H9 (cell line): Measurements from ENCODE around the gene ETNK2. TPM values are rescaled to one million over a fixed set of nuclear protein-coding genes. Genes with fewer than 3 reads are reported as not detected.

ENCODE experiments used
- DNase-seq: peaks from one replicate; pipeline ENCODE4 v3.0.0-alpha.2; 2017
- H2AFZ ChIP-seq: one replicate; pipeline ENCODE4 v1.6.1; 2013; ENCODE audit warnings: mild to moderate bottlenecking, low read length, control low read depth, moderate library complexity
- H2AK5ac ChIP-seq: 2 replicates; pipeline ENCODE4 v1.6.1; 2013; ENCODE audit warnings: low read length, control low read depth, mixed read lengths; ENCODE audit not compliant: insufficient read length
- H2BK120ac ChIP-seq: one replicate; pipeline ENCODE4 v1.6.1; 2013; ENCODE audit warnings: low read depth, mild to moderate bottlenecking, low read length, control low read depth, inconsistent platforms; ENCODE audit not compliant: poor library complexity, severe bottlenecking
- H2BK12ac ChIP-seq: 2 replicates; pipeline ENCODE4 v1.6.1; 2013; ENCODE audit warnings: low read length, control low read depth, mixed read lengths, low read depth; ENCODE audit not compliant: insufficient read length
- H2BK15ac ChIP-seq: 2 replicates; pipeline ENCODE4 v1.6.1; 2013; ENCODE audit warnings: low read depth, low read length, control low read depth
- H2BK20ac ChIP-seq: one replicate; pipeline ENCODE4 v1.6.1; 2013; ENCODE audit warnings: low read depth, mild to moderate bottlenecking, low read length, control low read depth, inconsistent platforms; ENCODE audit not compliant: poor library complexity, severe bottlenecking
- H2BK5ac ChIP-seq: 2 replicates; pipeline ENCODE4 v1.6.1; 2013; ENCODE audit warnings: low read length, control low read depth, mixed read lengths; ENCODE audit not compliant: insufficient read length
- H3K14ac ChIP-seq: 2 replicates; pipeline ENCODE4 v1.6.1; 2013; ENCODE audit warnings: low read length, control low read depth; ENCODE audit not compliant: insufficient read depth
- H3K18ac ChIP-seq: 2 replicates; pipeline ENCODE4 v1.6.1; 2013; ENCODE audit warnings: low read depth, mild to moderate bottlenecking, mixed read lengths, low read length, control low read depth; ENCODE audit not compliant: insufficient read length
- H3K23ac ChIP-seq: 2 replicates; pipeline ENCODE4 v1.6.1; 2013; ENCODE audit warnings: low read length, control low read depth, mixed read lengths, low read depth; ENCODE audit not compliant: insufficient read length
- H3K23me2 ChIP-seq: 2 replicates; pipeline ENCODE4 v1.6.1; 2013; ENCODE audit warnings: low read depth, mild to moderate bottlenecking, mixed read lengths, low read length, control low read depth; ENCODE audit not compliant: insufficient read length, poor library complexity, severe bottlenecking
- H3K27ac ChIP-seq: 2 replicates; pipeline ENCODE4 v1.5.1; 2013; ENCODE audit warnings: low read length, control low read depth, mixed read lengths, low read depth; ENCODE audit not compliant: insufficient read length
- H3K27me3 ChIP-seq: 2 replicates; pipeline ENCODE4 v1.6.1; 2013; ENCODE audit warnings: low read length, control low read depth, inconsistent platforms; ENCODE audit not compliant: insufficient read depth
- H3K4ac ChIP-seq: 2 replicates; pipeline ENCODE4 v1.6.1; 2013; ENCODE audit warnings: low read depth, mild to moderate bottlenecking, control low read depth, inconsistent platforms, low read length, moderate library complexity
- H3K4me1 ChIP-seq: 2 replicates; pipeline ENCODE4 v1.6.1; 2013; ENCODE audit warnings: low read length, control low read depth, inconsistent platforms; ENCODE audit not compliant: insufficient read depth
- H3K4me2 ChIP-seq: 2 replicates; pipeline ENCODE4 v1.6.1; 2013; ENCODE audit warnings: low read length, control low read depth, mixed read lengths; ENCODE audit not compliant: insufficient read length, insufficient read depth
- H3K56ac ChIP-seq: 2 replicates; pipeline ENCODE4 v1.6.1; 2013; ENCODE audit warnings: low read depth, mild to moderate bottlenecking, mixed read lengths, low read length, control low read depth; ENCODE audit not compliant: insufficient read length
- H3K79me1 ChIP-seq: 2 replicates; pipeline ENCODE4 v1.6.1; 2013; ENCODE audit warnings: low read depth, mild to moderate bottlenecking, moderate library complexity, low read length, control low read depth, inconsistent platforms; ENCODE audit not compliant: insufficient read depth, poor library complexity, severe bottlenecking
- H3K79me2 ChIP-seq: 2 replicates; pipeline ENCODE4 v1.6.1; 2013; ENCODE audit warnings: low read length, control low read depth, inconsistent platforms; ENCODE audit not compliant: insufficient read depth
- H3K9ac ChIP-seq: 2 replicates; pipeline ENCODE4 v1.6.1; 2013; ENCODE audit warnings: low read length, control low read depth, mixed read lengths; ENCODE audit not compliant: insufficient read length; ENCODE audit errors: extremely low read depth
- H3K9me3 ChIP-seq: one replicate; pipeline ENCODE4 v1.6.1; 2013; ENCODE audit warnings: low read depth, low read length, inconsistent platforms; ENCODE audit not compliant: control insufficient read depth
- H3T11ph ChIP-seq: one replicate; pipeline ENCODE4 v1.6.1; 2013; ENCODE audit warnings: mild to moderate bottlenecking, low read length, control low read depth, inconsistent platforms
- H4K20me1 ChIP-seq: one replicate; pipeline ENCODE4 v1.6.1; 2013; ENCODE audit not compliant: control insufficient read depth, insufficient read length, insufficient read depth
- H4K5ac ChIP-seq: 2 replicates; pipeline ENCODE4 v1.6.1; 2013; ENCODE audit warnings: low read depth, mild to moderate bottlenecking, mixed read lengths, low read length, control low read depth; ENCODE audit not compliant: insufficient read length
- H4K8ac ChIP-seq: replicated peaks from 2 replicates; pipeline ENCODE4 v1.6.1; 2013; ENCODE audit warnings: low read length, control low read depth, mixed read lengths, low read depth; ENCODE audit not compliant: insufficient read length
- H4K91ac ChIP-seq: 2 replicates; pipeline ENCODE4 v1.6.1; 2013; ENCODE audit warnings: low read depth, mild to moderate bottlenecking, moderate library complexity, mixed read lengths, low read length, control low read depth; ENCODE audit not compliant: insufficient read length
- H3K27ac Mint-ChIP-seq, 3 experiments: 2 replicates in 2 of 3; 3 replicates in 1 of 3; pipeline ENCODE4 v1.8.0; 2020 to 2021; ENCODE audit warnings: mixed read lengths in 3 of 3, mild to moderate bottlenecking in 1 of 3, moderate library complexity in 1 of 3
- H3K27me3 Mint-ChIP-seq: 2 replicates; pipeline ENCODE4 v1.8.0; 2021; ENCODE audit warnings: low read depth, mild to moderate bottlenecking, moderate library complexity, mixed read lengths
- H3K36me3 Mint-ChIP-seq, 3 experiments: 2 replicates in 2 of 3; 3 replicates in 1 of 3; pipeline ENCODE4 v1.8.0; 2020 to 2021; ENCODE audit warnings: low read depth in 3 of 3, mixed read lengths in 3 of 3; ENCODE audit not compliant: insufficient read depth in 1 of 3
- H3K4me1 Mint-ChIP-seq, 2 experiments: 2 replicates each; pipeline ENCODE4 v1.8.0; 2020; ENCODE audit warnings: mixed read lengths in 2 of 2
- H3K4me3 Mint-ChIP-seq, 2 experiments: 2 replicates in 1 of 2; 3 replicates in 1 of 2; pipeline ENCODE4 v1.8.0; 2020 to 2021; ENCODE audit warnings: mild to moderate bottlenecking in 2 of 2, mixed read lengths in 2 of 2, moderate library complexity in 1 of 2
- H3K9me3 Mint-ChIP-seq, 2 experiments: 2 replicates in 1 of 2; 3 replicates in 1 of 2; pipeline ENCODE4 v1.8.0; 2020; ENCODE audit warnings: mild to moderate bottlenecking in 2 of 2, mixed read lengths in 2 of 2, moderate library complexity in 1 of 2
- WGBS: extraction: QIAGEN DNeasy Blood & Tissue Kit; methylation state at CpG from one replicate; pipeline ENCODE4 v1.1.7; 2013; ENCODE audit warnings: missing lambda C conversion rate, low lambda C conversion rate, mixed read lengths; ENCODE audit not compliant: insufficient read length; ENCODE audit errors: extremely low coverage; 5-methylcytosine and 5-hydroxymethylcytosine counted together
- total RNA-seq: library from RNA; stranded (reverse); gene quantifications from 2 replicates; pipeline ENCODE4 v1.2.1, GENCODE V29; 2021
- TF ChIP-seq, protein P1 (sequence below): fragments of 200-600 bp; sonication (generic); conservative IDR thresholded peaks from 3 replicates; pipeline ENCODE4 v1.8.0; 2021; ENCODE audit warnings: antibody characterized with exemption, mild to moderate bottlenecking

Gene ETNK2
- total RNA-seq, 1 experiment from 2014 or later, result 17.6 TPM

- peak overlapping the region; percentile 19 to 57 (median 41); a peak in 5 of 7 replicates for H3K27ac Mint-ChIP-seq
- H3K36me3 Mint-ChIP-seq, result peaks cover 2 to 10% (median 8%) of the 10 kb centered on the region in 3 experiments; a peak in 4 of 7 replicates
- Histone ChIP-seq H4K8ac (no peak overlapping the region), H4K91ac (no peak overlapping the region), H2AK5ac (no peak overlapping the region), H2AFZ (no peak overlapping the region), H2BK15ac (0 out of 2 replicates have a peak overlapping the region, but pooled peaks have one; percentile 30), H3K14ac (no peak overlapping the region), H3K18ac (no peak overlapping the region), H3K23me2 (no peaks in the 10 kb centered on the region), H4K5ac (no peak overlapping the region), H3K9me3 (no peaks in the 10 kb centered on the region), H3K4ac (no peak overlapping the region), H3K4me1 (peaks cover 39% of the 10 kb centered on the region), H3K79me2 (peaks cover 81% of the 10 kb centered on the region), H3K79me1 (peaks cover 6% of the 10 kb centered on the region), H3K27ac (no peak overlapping the region), H3K9ac (no peak overlapping the region), H2BK20ac (no peak overlapping the region), H3K23ac (no peak overlapping the region), H2BK120ac (no peak overlapping the region), H2BK5ac (no peak overlapping the region), H3T11ph (no peak overlapping the region), H3K56ac (no peak overlapping the region), H3K27me3 (no peaks in the 10 kb centered on the region), H4K20me1 (peaks cover 4% of the 10 kb centered on the region), H3K4me2 (no peak overlapping the region), H2BK12ac (no peak overlapping the region)
- H3K27me3 Mint-ChIP-seq, result no peaks in the 10 kb centered on the region; the same call in 1 of the 2 replicates
- H3K4me1 Mint-ChIP-seq, result peaks cover 83 to 88% of the 10 kb centered on the region in 2 experiments
- H3K4me3 Mint-ChIP-seq, result no peak overlapping the region; a peak in 1 of 5 replicates
- H3K9me3 Mint-ChIP-seq, result no peaks in the 10 kb centered on the region
- WGBS, result no CpG with 5 or more reads among the region's 12 CpGs
- TF ChIP-seq, protein P1, sequence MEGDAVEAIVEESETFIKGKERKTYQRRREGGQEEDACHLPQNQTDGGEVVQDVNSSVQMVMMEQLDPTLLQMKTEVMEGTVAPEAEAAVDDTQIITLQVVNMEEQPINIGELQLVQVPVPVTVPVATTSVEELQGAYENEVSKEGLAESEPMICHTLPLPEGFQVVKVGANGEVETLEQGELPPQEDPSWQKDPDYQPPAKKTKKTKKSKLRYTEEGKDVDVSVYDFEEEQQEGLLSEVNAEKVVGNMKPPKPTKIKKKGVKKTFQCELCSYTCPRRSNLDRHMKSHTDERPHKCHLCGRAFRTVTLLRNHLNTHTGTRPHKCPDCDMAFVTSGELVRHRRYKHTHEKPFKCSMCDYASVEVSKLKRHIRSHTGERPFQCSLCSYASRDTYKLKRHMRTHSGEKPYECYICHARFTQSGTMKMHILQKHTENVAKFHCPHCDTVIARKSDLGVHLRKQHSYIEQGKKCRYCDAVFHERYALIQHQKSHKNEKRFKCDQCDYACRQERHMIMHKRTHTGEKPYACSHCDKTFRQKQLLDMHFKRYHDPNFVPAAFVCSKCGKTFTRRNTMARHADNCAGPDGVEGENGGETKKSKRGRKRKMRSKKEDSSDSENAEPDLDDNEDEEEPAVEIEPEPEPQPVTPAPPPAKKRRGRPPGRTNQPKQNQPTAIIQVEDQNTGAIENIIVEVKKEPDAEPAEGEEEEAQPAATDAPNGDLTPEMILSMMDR, result no peak
- no peak for DNase-seq
These were observed 59.0 kb downstream of the ETNK2 start for GRCh38 chr1:204092632-204093420.
